Adrenal gland (tissue), 5 donors: ENCODE measurements around the gene PARP8.

Experiments
- CTCF ChIP-seq, 6 experiments: fragments of 450-650 bp in 4 of 6; fragments of 200-600 bp in 2 of 6; sonication (generic) in 1 of 6; IDR thresholded peaks; 1 replicate in 5 of 6; 2 replicates in 1 of 6; pipeline versions ENCODE4 v1.5.1 to v1.8.0; 2016 to 2021; ENCODE audit warnings: antibody characterized with exemption in 6 of 6, mild to moderate bottlenecking in 2 of 6, moderate library complexity in 1 of 6
- POLR2A ChIP-seq, 2 donors: fragments of 450-650 bp; IDR thresholded peaks; one replicate each; pipeline ENCODE4 v1.6.1; 2017; ENCODE audit warnings: antibody characterized with exemption in 2 of 2, mild to moderate bottlenecking in 2 of 2, moderate library complexity in 1 of 2
- donor health status: DM: no; HTN: no; CAD: no.

- TF ChIP-seq CTCF (IDR thresholded peaks at IDR 0.05) (no peak), POLR2A (IDR thresholded peaks at IDR 0.05) (no peak)
These were observed 64.4 kb downstream of the PARP8 start for GRCh38 chr5:50730841-50731240.
